ENCODE measurements around the gene MAST4. TPM values are rescaled to one million over a fixed set of nuclear protein-coding genes. Genes with fewer than 3 reads are reported as not detected.

Gene MAST4
- total and polyA plus RNA-seq, 2 of the 8 experiments (the other 6 are each of a cell fraction or from before 2014, with no cell fraction given): 1.5 to 2.6 TPM

DNA sequence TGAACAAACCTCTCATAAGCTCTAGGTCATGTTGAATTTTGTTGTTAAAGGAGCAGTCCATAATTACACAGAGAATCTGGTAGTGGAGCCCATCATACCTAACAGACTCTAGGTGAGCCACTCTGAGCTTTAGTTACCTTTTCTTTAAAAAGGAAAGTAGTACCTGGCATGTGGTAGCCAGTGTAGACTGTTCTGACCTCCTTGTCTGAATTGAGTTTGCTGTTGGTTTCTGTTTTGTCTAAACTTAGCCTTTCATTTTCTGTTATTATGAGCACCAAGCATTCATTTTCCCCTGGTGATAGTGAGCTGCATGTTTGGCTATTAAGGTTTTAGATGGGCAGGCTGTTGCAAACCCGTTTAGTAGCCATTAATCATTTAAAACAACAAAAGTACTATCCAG lies 112.2 kb downstream of the MAST4 start:
- FAIRE-seq: no peak
- H2BK12ac ChIP-seq (ENCODE audit: low read depth, low read length): no peak overlapping the region
- TF ChIP-seq TBP (IDR thresholded peaks at IDR 0.05; ENCODE audit: low read depth, low read length) (no peak), CBX5 (IDR thresholded peaks at IDR 0.05; ENCODE audit: low read depth, low read length) (no peak), POLR2AphosphoS5 (IDR thresholded peaks at IDR 0.05; ENCODE audit: low read depth, low read length) (no peak), TEAD4 (IDR thresholded peaks at IDR 0.05; ENCODE audit: low read depth, low read length) (no peak), BACH1 (IDR thresholded peaks at IDR 0.05; ENCODE audit: low read length) (no peak), POLR2A (IDR thresholded peaks at IDR 0.05; ENCODE audit: control extremely low read depth in 1 of 2, low read depth in 2 of 2, low read length in 2 of 2) (no peak), TAF7 (optimal IDR thresholded peaks at IDR 0.05; ENCODE audit: borderline replicate concordance, low read depth, low read length) (no peak), SIRT6 (IDR thresholded peaks at IDR 0.05; ENCODE audit: low read length) (no peak)
- TF ChIP-seq, protein P1, sequence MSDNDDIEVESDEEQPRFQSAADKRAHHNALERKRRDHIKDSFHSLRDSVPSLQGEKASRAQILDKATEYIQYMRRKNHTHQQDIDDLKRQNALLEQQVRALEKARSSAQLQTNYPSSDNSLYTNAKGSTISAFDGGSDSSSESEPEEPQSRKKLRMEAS (IDR thresholded peaks at IDR 0.05): no peak

More for the DNA sequence above, 112.2 kb downstream of the MAST4 start:
- Histone ChIP-seq H3K27ac (ENCODE audit: low read depth, low read length) (no peak overlapping the region), H4K5ac (ENCODE audit: insufficient read length, low read depth, low read length) (no peak overlapping the region), H3K9me3 (ENCODE audit: insufficient read depth in 2 of 2, low read depth in 1 of 2, low read length in 1 of 2) (peaks cover 0 to 5% of the 10 kb centered on the region in 2 experiments; a peak in 1 of 4 replicates), H2BK5ac (ENCODE audit: low read depth, low read length) (no peak overlapping the region), H2BK120ac (replicated peaks; ENCODE audit: low read depth, low read length) (no peak overlapping the region), H3K56ac (replicated peaks; ENCODE audit: insufficient read length, low read depth, low read length) (no peak overlapping the region), H3K79me2 (ENCODE audit: control insufficient read depth in 1 of 2, insufficient read depth in 2 of 2, low read length in 2 of 2) (no peaks in the 10 kb centered on the region), H3K14ac (ENCODE audit: insufficient read length) (no peak overlapping the region), H3K4me2 (ENCODE audit: insufficient read depth in 1 of 2, low read depth in 2 of 2, low read length in 2 of 2) (no peak overlapping the region), H3K4me1 (replicated peaks in 1 of 4; ENCODE audit: control insufficient read depth in 3 of 4, insufficient read depth in 4 of 4, low read length in 3 of 4) (no peaks in the 10 kb centered on the region), H3K23me2 (ENCODE audit: low read depth, low read length) (no peaks in the 10 kb centered on the region), H3K4me3 (ENCODE audit: extremely low read depth in 1 of 4, insufficient read depth in 2 of 4, low read depth in 3 of 4, low read length in 4 of 4) (no peak overlapping the region), H3K9ac (replicated peaks in 1 of 4; ENCODE audit: extremely low read depth in 1 of 4, low read depth in 3 of 4, low read length in 3 of 4) (no peak overlapping the region), H4K91ac (replicated peaks; ENCODE audit: insufficient read length, low read length) (no peak overlapping the region), H4K8ac (ENCODE audit: extremely low read depth, insufficient read depth, low read length) (no peak overlapping the region), H4K20me1 (replicated peaks in 1 of 2; ENCODE audit: control insufficient read depth in 1 of 2, insufficient read depth in 2 of 2, low read length in 2 of 2) (peaks cover 4 to 6% of the 10 kb centered on the region in 2 experiments), H3K27me3 (replicated peaks in 1 of 4; ENCODE audit: control insufficient read depth in 3 of 4, extremely low read depth in 1 of 4, insufficient read depth in 3 of 4, low read length in 3 of 4) (peaks cover 27 to 54% (median 40%) of the 10 kb centered on the region in 4 experiments), H2BK15ac (ENCODE audit: low read length) (no peak overlapping the region), H3K23ac (ENCODE audit: insufficient read length) (no peak overlapping the region), H3K4ac (replicated peaks; ENCODE audit: insufficient read length, low read depth, low read length) (no peak overlapping the region), H2AFZ (ENCODE audit: low read length) (no peak overlapping the region), H2BK20ac (ENCODE audit: low read length) (no peak overlapping the region), H2AK5ac (ENCODE audit: low read depth, low read length) (no peak overlapping the region), H3K18ac (ENCODE audit: extremely low read depth, low read length) (no peak overlapping the region), H3K36me3 (ENCODE audit: control insufficient read depth in 2 of 4, insufficient read depth in 4 of 4, low read length in 3 of 4) (no peaks in the 10 kb centered on the region), H3K79me1 (ENCODE audit: low read depth, low read length) (no peaks in the 10 kb centered on the region)
- ChIA-PET CTCF (ENCODE audit: partially characterized antibody) (interaction anchor here (0.8 to 1.0 kb wide), 2 partner anchors 9 to 408 kb away, joined by 3 to 5 read pairs; no protein-coding TSS in a partner anchor), POLR2A (ENCODE audit: partially characterized antibody) (no interaction called here)
- WGBS, 2 experiments (ENCODE audit: extremely low coverage in 1 of 2, insufficient coverage in 1 of 2, insufficient read length in 1 of 2, insufficient replicate concordance in 2 of 2, low coverage in 1 of 2, low lambda C conversion rate in 2 of 2, missing lambda C conversion rate in 1 of 2): 64% methylated on average over 1 of the region's 1 CpG; no CpG with 5 or more reads in 1 of the 2 experiments
- DNase-seq (ENCODE audit: low read depth in 1 of 2, low spot score in 2 of 2): no peak

All from H1 (cell line).